Measurements from ENCODE around the gene ERBB4. TPM values are rescaled to one million over a fixed set of nuclear protein-coding genes. Genes with fewer than 3 reads are reported as not detected.

Gene ERBB4
- total RNA-seq, 4 donors from 2014 or later, result 0.09 to 0.67 TPM; not detected in 2

DNA sequence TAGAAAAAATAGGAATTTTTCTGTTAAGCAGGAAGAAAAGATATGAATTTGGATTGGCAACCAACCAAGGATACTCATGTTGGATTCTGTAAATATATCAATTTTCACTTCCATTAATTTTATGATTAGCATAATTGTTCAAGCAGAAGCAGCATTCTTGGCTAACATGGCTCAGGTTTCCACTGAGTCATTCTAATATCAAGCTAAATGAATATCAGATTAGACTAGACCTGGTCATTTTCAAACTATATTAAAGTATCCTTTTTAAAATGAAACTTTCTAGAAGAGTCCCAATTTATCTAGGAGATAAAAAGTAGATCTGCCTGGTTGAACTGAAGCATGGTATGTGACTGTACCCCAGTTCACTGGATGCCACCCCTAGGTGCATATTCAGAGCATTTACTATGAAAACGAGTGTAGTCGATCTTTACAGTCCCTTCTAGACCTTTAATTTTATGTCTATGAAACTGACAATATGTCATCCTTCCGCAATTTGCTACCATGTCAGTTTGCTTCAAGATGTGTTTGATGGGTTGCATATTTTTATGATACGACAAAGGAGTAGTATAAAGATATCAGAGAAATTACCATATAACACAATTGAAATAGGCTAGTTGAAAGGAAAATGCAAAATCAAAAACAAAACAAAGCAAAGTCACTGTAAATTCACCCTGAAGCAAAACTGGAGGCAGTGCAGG is 704.9 kb downstream of the ERBB4 start:
- no peak for DNase-seq
- Histone ChIP-seq H3K9me3 (no peaks in the 10 kb centered on the region), H3K27me3 (no peaks in the 10 kb centered on the region), H3K36me3 (no peaks in the 10 kb centered on the region), H3K4me1 (no peaks in the 10 kb centered on the region), H3K27ac (no peak overlapping the region), H3K4me3 (no peak overlapping the region)
- TF ChIP-seq POLR2A (IDR thresholded peaks at IDR 0.05) (no peak), CTCF (IDR thresholded peaks at IDR 0.05) (no peak)

DNA sequence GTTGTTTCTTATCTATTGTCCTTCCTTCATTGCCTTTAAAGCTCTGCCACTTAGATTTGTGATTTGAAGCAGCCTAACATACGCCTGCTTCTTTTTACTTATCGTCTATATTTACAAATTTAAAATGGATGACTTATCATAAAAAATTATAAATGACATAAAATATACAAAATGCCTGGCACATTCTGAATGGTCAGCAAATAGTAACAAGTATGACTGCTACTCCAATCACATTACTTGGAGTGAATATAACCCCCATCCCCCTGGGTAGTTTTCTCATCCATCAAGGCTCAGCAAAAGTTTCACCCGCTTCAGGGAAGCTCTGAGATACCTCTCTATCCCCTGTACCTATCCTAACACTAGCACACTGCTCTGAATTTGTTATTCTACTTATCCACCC is 708.9 kb downstream of the ERBB4 start:
- no peaks in the 10 kb centered on the region for H3K9me3 ChIP-seq
- no peak overlapping the region for H3K4me3 ChIP-seq
- H3K27me3 ChIP-seq, result no peaks in the 10 kb centered on the region
- DNase-seq, result no peak
- no peaks in the 10 kb centered on the region for H3K36me3 ChIP-seq
- H3K4me1 ChIP-seq, result no peaks in the 10 kb centered on the region
- TF ChIP-seq CTCF (IDR thresholded peaks at IDR 0.05), result no peak
- no peak for TF ChIP-seq POLR2A (IDR thresholded peaks at IDR 0.05)
- H3K27ac ChIP-seq, result no peak overlapping the region

DNA sequence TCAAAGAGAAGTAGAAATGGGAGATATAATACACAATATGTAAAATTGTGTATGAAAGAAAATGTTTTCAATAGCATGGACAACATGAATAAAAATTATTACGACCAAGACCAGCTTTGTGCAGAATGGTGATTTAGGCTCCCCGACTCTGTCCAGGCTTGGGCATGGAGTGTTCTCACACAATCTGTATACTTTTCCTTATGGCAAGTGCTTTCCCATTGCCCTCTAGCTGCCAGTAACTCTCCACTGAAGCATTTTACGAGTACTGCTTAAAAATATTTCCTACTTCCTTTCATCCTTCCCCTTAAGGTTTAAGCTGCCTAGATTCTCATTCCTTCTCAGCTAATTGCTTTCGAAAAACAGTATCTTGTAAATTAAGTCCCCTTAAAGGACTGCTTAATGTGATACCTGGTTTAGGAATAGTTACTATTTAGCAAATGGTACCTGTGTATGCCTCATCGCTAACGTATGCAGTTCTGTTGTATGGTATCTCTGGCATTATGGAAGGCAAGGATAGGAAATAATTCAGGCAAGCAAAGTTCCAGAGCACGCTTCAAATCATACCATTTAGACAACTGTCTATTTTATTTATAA is 714.6 kb downstream of the ERBB4 start:
- H3K4me3 ChIP-seq, result no peak overlapping the region
- no peak overlapping the region for H3K27ac ChIP-seq
- no peaks in the 10 kb centered on the region for H3K27me3 ChIP-seq
- DNase-seq, result no peak
- no peaks in the 10 kb centered on the region for H3K9me3 ChIP-seq
- TF ChIP-seq POLR2A (IDR thresholded peaks at IDR 0.05), result no peak
- no peak for TF ChIP-seq CTCF (IDR thresholded peaks at IDR 0.05)
- no peaks in the 10 kb centered on the region for H3K36me3 ChIP-seq
- no peaks in the 10 kb centered on the region for H3K4me1 ChIP-seq

DNA sequence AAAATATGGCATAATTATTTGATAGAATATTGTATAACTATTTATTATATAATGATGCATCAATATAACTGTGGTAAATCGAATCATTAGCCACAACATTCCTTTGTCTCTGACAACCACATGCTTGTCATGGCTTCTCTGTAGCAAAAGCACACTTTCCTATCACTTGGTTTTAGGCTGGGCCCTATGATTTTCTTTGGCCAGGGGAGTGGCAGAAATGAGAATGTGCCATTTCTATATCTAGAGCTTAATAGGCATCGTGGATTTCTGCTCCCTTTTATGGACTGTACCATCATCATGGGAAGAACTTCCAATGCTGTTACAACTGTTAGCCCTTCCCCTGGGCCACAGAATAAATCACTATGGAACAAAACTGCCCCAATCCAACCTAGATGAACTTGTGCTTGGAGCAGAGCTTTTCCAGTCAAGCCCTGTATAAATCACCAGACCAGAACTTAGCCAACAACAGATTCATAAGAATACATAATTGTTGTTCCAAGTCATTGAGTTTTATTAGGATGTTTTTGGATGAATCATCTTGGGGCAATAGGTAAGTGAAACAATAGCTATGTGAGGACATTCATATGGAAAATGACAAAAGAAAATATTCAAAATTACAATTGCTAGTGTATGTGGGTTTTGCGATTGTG is 715.8 kb downstream of the ERBB4 start:
- H3K27ac ChIP-seq, result no peak overlapping the region
- H3K4me3 ChIP-seq, result no peak overlapping the region
- H3K36me3 ChIP-seq, result no peaks in the 10 kb centered on the region
- TF ChIP-seq CTCF (IDR thresholded peaks at IDR 0.05) (no peak), POLR2A (IDR thresholded peaks at IDR 0.05) (no peak)
- no peaks in the 10 kb centered on the region for H3K4me1 ChIP-seq
- H3K9me3 ChIP-seq, result no peaks in the 10 kb centered on the region
- no peaks in the 10 kb centered on the region for H3K27me3 ChIP-seq
- DNase-seq, result no peak

- TF ChIP-seq POLR2A (IDR thresholded peaks at IDR 0.05) (no peak), CTCF (IDR thresholded peaks at IDR 0.05) (no peak)
- H3K4me3 ChIP-seq, result no peak overlapping the region
- H3K36me3 ChIP-seq, result no peaks in the 10 kb centered on the region
- H3K27me3 ChIP-seq, result no peaks in the 10 kb centered on the region
- no peak for DNase-seq
- H3K9me3 ChIP-seq, result no peaks in the 10 kb centered on the region
- no peaks in the 10 kb centered on the region for H3K4me1 ChIP-seq
- H3K27ac ChIP-seq, result no peak overlapping the region
These were observed 721.8 kb downstream of the ERBB4 start for GRCh38 chr2:211816754-211817153.

Data from Peyer's patch (tissue), 4 donors.